HEK293 (cell line): ENCODE data around the gene PXDC1.

Experiments used
- CTCF ChIA-PET: fragments of 350-600 bp; formaldehyde crosslinking; extraction: SDS; loops from one replicate; lab custom pipeline; 2021; ENCODE audit warnings: antibody characterized with exemption; lab: Yijun Ruan, JAX
- POLR2A ChIA-PET: fragments of 300-600 bp; formaldehyde crosslinking; extraction: SDS; loops from one replicate; lab custom pipeline; 2020; ENCODE audit warnings: antibody characterized with exemption, inconsistent platforms; lab: Yijun Ruan, JAX
- H3K27ac ChIP-seq: fragments of 200-500 bp; sonication (Bioruptor generic); 2 replicates; pipeline ENCODE4 v1.5.1; 2014; ENCODE audit warnings: low read depth, low read length, control low read depth, inconsistent platforms; ENCODE audit errors: extremely low read depth
- H3K36me3 ChIP-seq, 2 experiments: fragments of 200-500 bp in 1 of 2; sonication (Bioruptor generic) in 1 of 2; 1 replicate in 1 of 2; 2 replicates in 1 of 2; pipeline ENCODE4 v1.5.1; 2014 to 2017; ENCODE audit warnings: inconsistent platforms in 2 of 2, low read length in 2 of 2; ENCODE audit not compliant: control insufficient read depth in 2 of 2, insufficient read depth in 1 of 2
- H3K4me1 ChIP-seq: fragments of 200-500 bp; sonication (Bioruptor generic); 2 replicates; pipeline ENCODE4 v1.5.1; 2014; ENCODE audit warnings: mild to moderate bottlenecking, low read length, inconsistent platforms; ENCODE audit not compliant: control insufficient read depth, insufficient read depth
- H3K4me3 ChIP-seq: 2 replicates; pipeline ENCODE4 v1.5.1; 2011; ENCODE audit warnings: low read depth, mild to moderate bottlenecking, control low read depth, low read length, moderate library complexity
- H3K9me3 ChIP-seq: fragments of 200-500 bp; sonication (Bioruptor generic); 2 replicates; pipeline ENCODE4 v1.5.1; 2014; ENCODE audit warnings: low read depth, low read length, inconsistent platforms; ENCODE audit not compliant: control insufficient read depth, insufficient read depth
- BCL11A ChIP-seq: fragments of 450-650 bp; formaldehyde crosslinking; IDR thresholded peaks from 2 replicates; pipeline ENCODE4 v1.5.1; 2016; ENCODE audit warnings: low read depth, missing biosample characterization, missing genetic modification characterization
- BCL6B ChIP-seq: fragments of 450-650 bp; formaldehyde crosslinking; IDR thresholded peaks from 2 replicates; pipeline ENCODE4 v1.5.1; 2017; ENCODE audit warnings: missing biosample characterization, missing genetic modification characterization
- ELK4 ChIP-seq: IDR thresholded peaks from 2 replicates; pipeline ENCODE4 v1.6.1; 2011; ENCODE audit warnings: mild to moderate bottlenecking, low read depth, low read length, borderline replicate concordance
- GFI1B ChIP-seq: fragments of 450-650 bp; formaldehyde crosslinking; IDR thresholded peaks from 2 replicates; pipeline ENCODE4 v1.5.1; 2016; ENCODE audit warnings: missing biosample characterization, missing genetic modification characterization
- GLI4 ChIP-seq: fragments of 450-650 bp; formaldehyde crosslinking; IDR thresholded peaks from 2 replicates; pipeline ENCODE4 v1.5.1; 2016; ENCODE audit warnings: missing biosample characterization, missing genetic modification characterization
- KLF16 ChIP-seq: fragments of 450-650 bp; formaldehyde crosslinking; IDR thresholded peaks from 2 replicates; pipeline ENCODE4 v1.5.1; 2017; ENCODE audit warnings: missing biosample characterization, missing genetic modification characterization
- MYNN ChIP-seq: fragments of 450-650 bp; formaldehyde crosslinking; IDR thresholded peaks from 2 replicates; pipeline ENCODE4 v1.5.1; 2016; ENCODE audit warnings: missing biosample characterization, missing genetic modification characterization, borderline replicate concordance
- PATZ1 ChIP-seq: fragments of 450-650 bp; formaldehyde crosslinking; IDR thresholded peaks from 2 replicates; pipeline ENCODE4 v1.5.1; 2016; ENCODE audit warnings: missing biosample characterization, missing genetic modification characterization
- SALL2 ChIP-seq: fragments of 450-650 bp; formaldehyde crosslinking; IDR thresholded peaks from 2 replicates; pipeline ENCODE4 v1.5.0; 2017; ENCODE audit warnings: missing biosample characterization, mild to moderate bottlenecking, missing genetic modification characterization, borderline replicate concordance
- ZBTB7A ChIP-seq: fragments of 450-650 bp; formaldehyde crosslinking; IDR thresholded peaks from 2 replicates; pipeline ENCODE4 v1.5.1; 2016; ENCODE audit warnings: low read depth, missing biosample characterization, missing genetic modification characterization
- ZNF121 ChIP-seq: fragments of 450-650 bp; formaldehyde crosslinking; IDR thresholded peaks from 2 replicates; pipeline ENCODE4 v1.5.1; 2016; ENCODE audit warnings: missing biosample characterization, missing genetic modification characterization
- ZNF2 ChIP-seq: fragments of 450-650 bp; formaldehyde crosslinking; IDR thresholded peaks from 2 replicates; pipeline ENCODE4 v1.5.1; 2016; ENCODE audit warnings: missing biosample characterization, missing genetic modification characterization
- ZNF239 ChIP-seq: fragments of 450-650 bp; formaldehyde crosslinking; IDR thresholded peaks from 2 replicates; pipeline ENCODE4 v1.5.1; 2016; ENCODE audit warnings: missing biosample characterization, missing genetic modification characterization
- ZNF266 ChIP-seq: fragments of 450-650 bp; formaldehyde crosslinking; IDR thresholded peaks from 2 replicates; pipeline ENCODE4 v1.5.1; 2016; ENCODE audit warnings: missing biosample characterization, missing genetic modification characterization, low read depth
- ZNF521 ChIP-seq: fragments of 450-650 bp; formaldehyde crosslinking; IDR thresholded peaks from 2 replicates; pipeline ENCODE4 v1.5.1; 2017; ENCODE audit warnings: missing biosample characterization, mild to moderate bottlenecking, missing genetic modification characterization
- ZNF549 ChIP-seq: fragments of 450-650 bp; IDR thresholded peaks from 2 replicates; pipeline ENCODE4 v1.5.1; 2018; ENCODE audit warnings: missing biosample characterization, missing genetic modification characterization, mild to moderate bottlenecking, inconsistent platforms, moderate library complexity
- ZNF621 ChIP-seq: fragments of 450-650 bp; formaldehyde crosslinking; IDR thresholded peaks from 2 replicates; pipeline ENCODE4 v1.5.1; 2017; ENCODE audit warnings: missing biosample characterization, missing genetic modification characterization
- ZNF670 ChIP-seq: fragments of 450-650 bp; formaldehyde crosslinking; IDR thresholded peaks from 2 replicates; pipeline ENCODE4 v1.5.1; 2016; ENCODE audit warnings: missing biosample characterization, missing genetic modification characterization, low read depth
- ZNF704 ChIP-seq: fragments of 450-650 bp; formaldehyde crosslinking; IDR thresholded peaks from 2 replicates; pipeline ENCODE4 v1.5.1; 2016; ENCODE audit warnings: missing biosample characterization, missing genetic modification characterization
- ZNF785 ChIP-seq: fragments of 450-650 bp; formaldehyde crosslinking; IDR thresholded peaks from 2 replicates; pipeline ENCODE4 v1.5.1; 2016; ENCODE audit warnings: missing biosample characterization, missing genetic modification characterization
- ZNF837 ChIP-seq: fragments of 450-650 bp; formaldehyde crosslinking; IDR thresholded peaks from 2 replicates; pipeline ENCODE4 v1.5.1; 2016; ENCODE audit warnings: missing biosample characterization, missing genetic modification characterization
- TF ChIP-seq, protein P1 (sequence below): fragments of 450-650 bp; formaldehyde crosslinking; IDR thresholded peaks from 2 replicates; pipeline ENCODE4 v1.5.1; 2016; ENCODE audit warnings: missing biosample characterization, missing genetic modification characterization
- TF ChIP-seq, protein P2 (sequence below): fragments of 450-650 bp; formaldehyde crosslinking; IDR thresholded peaks from 2 replicates; pipeline ENCODE4 v1.5.1; 2016; ENCODE audit warnings: missing biosample characterization, missing genetic modification characterization
- TF ChIP-seq, protein P3 (sequence below): fragments of 450-650 bp; formaldehyde crosslinking; IDR thresholded peaks from 2 replicates; pipeline ENCODE4 v1.5.1; 2016; ENCODE audit warnings: missing biosample characterization, missing genetic modification characterization

PXDC1 gene

DNA sequence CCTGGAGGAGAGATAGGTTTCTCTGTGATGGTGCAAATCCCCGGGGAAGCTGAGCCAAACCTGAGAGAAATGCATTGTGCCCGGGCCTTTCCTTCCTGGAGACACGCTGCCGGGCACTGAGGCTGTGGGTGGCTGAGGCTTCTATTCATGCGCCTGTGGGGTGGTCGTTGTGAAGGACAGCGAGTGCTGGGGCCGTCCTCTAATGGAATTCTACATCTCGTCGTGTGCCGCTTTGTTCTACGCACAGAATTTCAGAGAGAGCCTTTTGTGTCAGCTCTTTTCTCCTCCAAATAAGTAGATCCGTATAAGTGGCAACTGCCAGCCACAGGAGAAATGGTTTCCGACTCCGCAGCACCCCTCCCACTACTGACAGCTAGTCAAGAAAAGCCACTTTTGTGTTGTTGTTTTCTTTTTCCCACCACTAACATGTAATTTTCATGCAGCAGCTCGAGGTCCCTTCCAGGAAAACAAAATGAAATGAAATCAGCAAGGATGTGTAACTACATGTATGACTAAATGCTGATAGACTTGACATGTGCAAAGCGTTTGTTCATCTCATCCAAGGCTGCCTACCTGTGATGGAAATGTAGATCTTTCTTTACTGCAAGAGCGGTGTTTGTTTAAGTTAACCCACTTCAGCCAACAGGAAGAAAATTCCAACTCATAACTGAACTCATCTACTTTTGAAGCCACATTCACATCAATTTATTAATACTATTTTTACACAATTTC lies 26.4 kb upstream of the PXDC1 start (continued):
- TF ChIP-seq GFI1B (tag by site-specific recombination) (no peak), ZNF121 (no peak), ZNF239 (tag by site-specific recombination) (no peak), KLF16 (tag by site-specific recombination) (no peak), ZNF521 (no peak), ELK4 (no peak)

- H3K36me3 ChIP-seq = no peaks in the 10 kb centered on the region
- H3K4me3 ChIP-seq = no peak overlapping the region
- ChIA-PET CTCF (no interaction called here), POLR2A (no interaction called here)
- no peaks in the 10 kb centered on the region for H3K4me1 ChIP-seq
- H3K27ac ChIP-seq = no peak overlapping the region
- H3K9me3 ChIP-seq = no peaks in the 10 kb centered on the region
- TF ChIP-seq GLI4 (tag by site-specific recombination) (peak; percentile 71), BCL6B (tag by site-specific recombination) (0 out of 2 replicates have a peak, but pooled peaks have one; percentile 49), PATZ1 (0 out of 2 replicates have a peak, but pooled peaks have one; percentile 35), ZNF266 (tag by site-specific recombination) (0 out of 2 replicates have a peak, but pooled peaks have one; percentile 7), ZNF785 (tag by site-specific recombination) (peak; percentile 78; the same call in 1 of the 2 replicates), ZNF621 (tag by site-specific recombination) (peak; percentile 46; the same call in 1 of the 2 replicates), BCL11A (tag by site-specific recombination) (peak; percentile 65; the same call in 1 of the 2 replicates), ZNF521 (peak; percentile 76; the same call in 1 of the 2 replicates), MYNN (tag by site-specific recombination) (peak; percentile 42; the same call in 1 of the 2 replicates), ZNF704 (tag by site-specific recombination) (peak; percentile 57; the same call in 1 of the 2 replicates), ZNF837 (tag by site-specific recombination) (no peak), ZNF2 (peak; percentile 60; the same call in 1 of the 2 replicates), ZBTB7A (0 out of 2 replicates have a peak, but pooled peaks have one; percentile 81), ZNF549 (tag by site-specific recombination) (no peak), ZNF239 (tag by site-specific recombination) (peak; percentile 71), SALL2 (tag by site-specific recombination) (peak; percentile 48; the same call in 1 of the 2 replicates), ZNF670 (0 out of 2 replicates have a peak, but pooled peaks have one; percentile 72)
- TF ChIP-seq, protein P1, sequence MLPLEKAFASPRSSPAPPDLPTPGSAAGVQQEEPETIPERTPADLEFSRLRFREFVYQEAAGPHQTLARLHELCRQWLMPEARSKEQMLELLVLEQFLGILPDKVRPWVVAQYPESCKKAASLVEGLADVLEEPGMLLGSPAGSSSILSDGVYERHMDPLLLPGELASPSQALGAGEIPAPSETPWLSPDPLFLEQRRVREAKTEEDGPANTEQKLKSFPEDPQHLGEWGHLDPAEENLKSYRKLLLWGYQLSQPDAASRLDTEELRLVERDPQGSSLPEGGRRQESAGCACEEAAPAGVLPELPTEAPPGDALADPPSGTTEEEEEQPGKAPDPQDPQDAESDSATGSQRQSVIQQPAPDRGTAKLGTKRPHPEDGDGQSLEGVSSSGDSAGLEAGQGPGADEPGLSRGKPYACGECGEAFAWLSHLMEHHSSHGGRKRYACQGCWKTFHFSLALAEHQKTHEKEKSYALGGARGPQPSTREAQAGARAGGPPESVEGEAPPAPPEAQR (tag by site-specific recombination) = peak; percentile 54; the same call in 1 of the 2 replicates
- TF ChIP-seq, protein P2, sequence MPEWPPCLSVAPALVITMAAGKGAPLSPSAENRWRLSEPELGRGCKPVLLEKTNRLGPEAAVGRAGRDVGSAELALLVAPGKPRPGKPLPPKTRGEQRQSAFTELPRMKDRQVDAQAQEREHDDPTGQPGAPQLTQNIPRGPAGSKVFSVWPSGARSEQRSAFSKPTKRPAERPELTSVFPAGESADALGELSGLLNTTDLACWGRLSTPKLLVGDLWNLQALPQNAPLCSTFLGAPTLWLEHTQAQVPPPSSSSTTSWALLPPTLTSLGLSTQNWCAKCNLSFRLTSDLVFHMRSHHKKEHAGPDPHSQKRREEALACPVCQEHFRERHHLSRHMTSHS (tag by site-specific recombination) = peak; percentile 62; the same call in 1 of the 2 replicates
- TF ChIP-seq, protein P3, sequence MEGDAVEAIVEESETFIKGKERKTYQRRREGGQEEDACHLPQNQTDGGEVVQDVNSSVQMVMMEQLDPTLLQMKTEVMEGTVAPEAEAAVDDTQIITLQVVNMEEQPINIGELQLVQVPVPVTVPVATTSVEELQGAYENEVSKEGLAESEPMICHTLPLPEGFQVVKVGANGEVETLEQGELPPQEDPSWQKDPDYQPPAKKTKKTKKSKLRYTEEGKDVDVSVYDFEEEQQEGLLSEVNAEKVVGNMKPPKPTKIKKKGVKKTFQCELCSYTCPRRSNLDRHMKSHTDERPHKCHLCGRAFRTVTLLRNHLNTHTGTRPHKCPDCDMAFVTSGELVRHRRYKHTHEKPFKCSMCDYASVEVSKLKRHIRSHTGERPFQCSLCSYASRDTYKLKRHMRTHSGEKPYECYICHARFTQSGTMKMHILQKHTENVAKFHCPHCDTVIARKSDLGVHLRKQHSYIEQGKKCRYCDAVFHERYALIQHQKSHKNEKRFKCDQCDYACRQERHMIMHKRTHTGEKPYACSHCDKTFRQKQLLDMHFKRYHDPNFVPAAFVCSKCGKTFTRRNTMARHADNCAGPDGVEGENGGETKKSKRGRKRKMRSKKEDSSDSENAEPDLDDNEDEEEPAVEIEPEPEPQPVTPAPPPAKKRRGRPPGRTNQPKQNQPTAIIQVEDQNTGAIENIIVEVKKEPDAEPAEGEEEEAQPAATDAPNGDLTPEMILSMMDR (tag by site-specific recombination) = peak; percentile 48
These were observed 25.5 kb upstream of the PXDC1 start for GRCh38 chr6:3776881-3777507.
